ENCODE measurements around the gene ROR2.

The ROR2 gene

DNA sequence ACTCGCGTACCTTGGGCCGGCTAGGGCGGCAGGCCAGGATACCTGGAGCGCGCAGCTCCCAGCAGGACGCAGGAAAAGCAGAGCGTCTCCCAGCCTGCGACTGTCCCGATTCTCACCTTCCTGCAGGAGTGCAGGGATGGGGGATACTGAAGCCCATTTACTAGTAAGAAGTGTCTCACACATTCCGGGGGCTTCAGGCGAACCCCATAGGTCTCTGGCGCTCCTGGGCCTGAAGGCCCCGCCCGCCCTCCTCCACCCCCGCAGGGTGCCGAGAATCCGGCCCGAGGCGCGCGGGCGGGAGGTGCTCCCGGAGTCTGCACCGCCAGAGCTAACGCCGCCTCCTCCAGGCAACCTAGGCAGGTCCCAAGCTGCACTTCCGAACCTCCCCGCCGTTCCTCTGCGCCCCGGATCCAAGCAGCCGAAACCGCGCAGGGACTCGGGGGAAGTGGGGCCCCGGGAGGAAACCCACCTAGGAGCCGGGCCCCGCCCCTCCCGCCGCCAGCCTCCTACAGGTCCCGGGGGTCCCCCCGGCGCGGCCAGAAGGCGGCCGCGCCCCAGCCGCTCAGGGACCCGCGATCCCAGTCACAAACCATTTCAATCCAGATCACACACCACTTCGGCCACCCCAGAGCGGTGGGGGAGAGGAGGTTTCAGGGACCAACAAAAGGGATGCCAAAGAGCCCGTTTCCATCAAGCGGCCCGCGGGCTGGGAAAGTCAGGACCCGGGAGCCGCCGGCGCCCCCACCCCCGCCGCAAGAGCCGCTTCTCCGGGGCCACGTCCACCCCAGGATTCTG is 1.2 kb downstream of the ROR2 start:
- DNase-seq (ENCODE audit: low read depth), result no peak

DNA sequence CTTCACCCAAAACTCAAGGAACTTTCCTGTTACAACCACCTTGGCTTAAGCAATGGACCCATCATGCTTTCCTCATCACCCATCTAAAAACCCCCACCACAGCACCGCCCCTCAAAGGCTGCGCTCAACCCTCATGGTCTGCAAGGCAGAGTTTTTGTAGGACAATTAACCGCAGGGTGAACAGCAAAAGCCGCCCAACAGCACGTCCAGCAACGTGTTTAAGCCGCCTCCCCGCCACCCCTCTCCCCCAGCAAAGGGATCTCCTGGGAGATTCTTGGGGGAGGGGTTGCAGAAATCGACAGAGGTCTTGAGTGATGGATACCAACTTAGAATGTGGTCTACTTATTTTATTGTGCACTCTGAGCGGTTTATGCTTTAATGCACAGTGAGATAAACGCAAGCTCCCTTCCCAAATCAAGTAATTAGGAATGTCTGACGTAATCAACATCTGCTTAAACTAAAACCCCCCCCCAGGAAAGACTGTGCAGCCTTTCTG is 1.9 kb downstream of the ROR2 start:
- no peak for DNase-seq (ENCODE audit: low read depth)

DNA sequence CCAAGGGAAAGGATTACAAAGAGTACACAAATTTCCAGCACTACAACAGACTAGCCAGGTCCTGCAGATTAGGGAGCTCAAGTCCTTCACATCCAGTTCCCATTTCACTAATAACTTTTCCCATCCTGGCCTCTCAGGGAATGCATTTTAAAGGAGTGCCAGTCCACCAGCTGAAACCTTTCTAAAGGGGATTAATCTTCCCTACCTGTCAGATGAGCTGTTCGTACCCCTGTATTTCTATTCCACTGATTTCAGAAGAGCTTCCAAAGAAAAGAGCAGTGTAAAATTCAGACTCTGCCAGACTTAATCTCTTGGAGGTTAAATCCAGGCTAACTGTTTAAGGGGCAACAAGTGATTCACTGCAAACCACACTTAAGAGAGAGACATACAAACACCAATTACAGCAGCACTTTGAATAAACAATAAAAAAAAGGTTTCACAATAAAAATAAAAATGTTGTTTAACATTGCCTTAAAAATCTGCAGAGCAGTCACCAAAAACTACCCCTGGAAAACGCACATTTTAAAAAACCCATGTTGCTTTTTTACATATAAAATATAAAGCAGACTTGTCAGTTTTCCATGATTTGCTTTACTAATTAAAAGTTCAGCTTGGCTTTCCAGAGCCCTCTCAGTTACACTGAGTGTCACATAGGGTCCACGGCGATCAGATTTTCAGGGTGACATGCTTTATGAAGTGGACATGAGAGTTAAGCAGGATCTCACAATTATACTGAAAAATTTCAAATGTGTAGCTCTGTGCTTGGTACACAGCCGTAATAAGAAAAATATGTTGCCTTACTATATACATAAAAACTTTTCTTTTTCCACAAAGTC is 3.2 kb downstream of the ROR2 start:
- no peak for DNase-seq (ENCODE audit: low read depth)

DNA sequence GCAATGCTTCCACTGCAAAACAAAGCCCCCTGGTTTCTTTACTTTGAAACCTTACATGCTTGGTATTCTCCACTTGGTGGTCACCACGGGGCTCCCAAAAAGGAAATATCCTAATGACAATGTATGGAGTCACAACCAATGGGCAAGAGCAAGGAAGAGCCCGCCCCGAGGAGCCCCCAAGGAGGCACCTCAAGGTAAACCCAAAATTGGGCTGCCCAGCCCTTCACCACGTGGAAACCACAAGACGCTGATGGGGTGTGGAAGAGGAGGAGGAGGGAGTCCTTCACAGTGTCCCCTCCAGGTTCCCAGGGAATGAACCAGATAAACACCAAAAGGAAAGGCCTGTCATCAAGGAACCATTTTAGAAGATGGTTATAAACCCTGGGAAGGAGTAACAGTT is 3.8 kb downstream of the ROR2 start:
- no peak for DNase-seq (ENCODE audit: low read depth)

DNA sequence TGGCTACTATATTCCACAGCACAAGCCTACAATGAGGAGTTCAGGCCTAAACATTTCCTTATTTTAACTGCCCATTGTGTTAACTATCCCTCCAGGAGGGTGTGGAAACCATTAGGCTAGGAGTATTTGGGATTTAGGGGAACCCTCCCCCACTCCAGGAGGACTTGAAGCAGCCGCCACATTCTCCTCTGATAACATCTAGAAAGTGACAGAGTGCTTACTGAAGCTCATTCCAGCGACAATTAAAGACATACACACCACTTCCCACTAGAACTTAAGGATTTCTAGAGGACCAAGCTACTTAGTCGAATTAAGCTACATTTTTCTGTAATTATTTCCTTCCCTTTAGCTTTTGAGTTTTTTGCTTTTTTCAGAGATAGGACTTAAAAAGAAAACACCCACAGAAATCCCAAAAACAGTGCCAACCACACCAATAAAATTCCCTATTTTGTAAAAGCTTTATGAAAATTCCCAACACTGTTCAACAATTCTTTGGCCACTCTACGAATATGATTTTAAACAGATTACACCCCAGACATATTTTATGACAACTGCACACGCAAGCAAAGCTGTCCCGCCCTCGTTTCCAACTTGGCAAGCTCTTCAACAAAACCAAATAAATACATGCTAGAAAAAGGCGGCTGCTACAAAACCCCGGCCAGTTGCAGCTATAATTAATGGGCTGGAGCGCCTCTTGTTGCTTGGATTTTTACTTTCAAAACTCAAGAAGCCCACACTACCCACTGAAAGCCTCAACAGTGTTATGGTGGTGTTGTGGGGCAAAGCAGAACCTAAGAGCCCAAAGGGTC is 4.5 kb downstream of the ROR2 start:
- DNase-seq (ENCODE audit: low read depth), result no peak

DNA sequence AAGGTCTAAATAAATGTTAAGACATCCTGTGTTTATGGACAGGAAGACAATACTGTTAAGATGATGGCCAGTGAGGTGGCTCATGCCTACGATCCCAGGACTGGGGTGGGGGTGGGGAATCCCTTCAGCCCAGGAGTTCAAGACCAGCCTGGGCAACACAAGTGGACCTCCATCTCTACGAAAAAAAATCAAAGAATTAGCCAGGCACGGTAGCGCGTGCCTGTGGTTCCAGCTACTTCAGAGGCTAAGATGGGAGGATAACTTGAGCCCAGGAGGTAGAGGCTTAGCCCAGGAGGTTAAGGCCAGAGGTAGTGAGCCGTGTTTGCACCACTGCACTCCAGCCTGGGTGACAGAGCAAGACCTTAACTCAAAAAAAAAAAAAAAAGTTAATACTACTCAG is 5.3 kb downstream of the ROR2 start:
- DNase-seq (ENCODE audit: low read depth), result no peak

DNA sequence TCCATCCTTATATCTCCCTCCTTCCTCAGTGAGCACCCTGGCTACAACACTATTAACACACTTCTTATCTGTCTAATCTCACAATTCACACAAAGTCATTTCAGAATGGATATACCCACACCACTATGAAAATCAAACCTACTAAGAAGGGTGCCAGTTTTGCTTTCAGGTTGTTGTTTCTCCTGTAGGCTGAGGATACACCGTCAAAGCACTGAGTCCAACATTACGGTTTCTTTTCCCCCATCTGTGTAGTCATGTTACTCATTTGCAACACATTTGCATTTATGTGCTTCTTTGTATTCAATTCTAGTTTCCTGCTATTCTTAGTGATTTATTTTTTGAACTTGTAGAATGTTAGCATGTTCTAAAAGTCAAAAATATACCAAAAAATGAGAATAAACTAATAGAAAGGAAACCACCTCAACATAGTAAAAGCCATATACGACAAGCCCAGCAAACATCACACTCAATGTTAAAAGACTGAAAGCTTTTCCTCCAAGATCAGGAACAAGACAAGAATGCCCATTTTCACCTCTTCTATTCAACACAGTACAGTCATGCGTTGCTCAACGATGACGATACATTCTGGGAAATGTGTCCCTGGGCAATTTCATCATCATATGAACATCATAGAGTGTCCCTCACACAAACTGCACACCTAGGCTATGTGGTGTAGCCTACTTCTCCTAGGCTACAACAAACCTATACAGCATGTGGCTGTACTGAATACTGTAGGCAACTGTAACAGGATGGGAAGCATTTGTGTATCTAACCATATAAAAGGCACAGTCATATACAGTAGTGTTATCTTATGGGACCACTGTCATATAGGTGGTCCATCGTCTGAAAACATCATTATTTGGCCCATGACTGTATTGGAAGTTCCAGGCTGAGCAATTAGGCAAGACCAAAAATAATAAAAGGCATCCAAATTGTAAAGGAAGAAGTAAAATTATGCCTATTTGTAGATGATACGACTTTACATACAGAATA is 6.3 kb downstream of the ROR2 start:
- no peak for DNase-seq (ENCODE audit: low read depth)

DNA sequence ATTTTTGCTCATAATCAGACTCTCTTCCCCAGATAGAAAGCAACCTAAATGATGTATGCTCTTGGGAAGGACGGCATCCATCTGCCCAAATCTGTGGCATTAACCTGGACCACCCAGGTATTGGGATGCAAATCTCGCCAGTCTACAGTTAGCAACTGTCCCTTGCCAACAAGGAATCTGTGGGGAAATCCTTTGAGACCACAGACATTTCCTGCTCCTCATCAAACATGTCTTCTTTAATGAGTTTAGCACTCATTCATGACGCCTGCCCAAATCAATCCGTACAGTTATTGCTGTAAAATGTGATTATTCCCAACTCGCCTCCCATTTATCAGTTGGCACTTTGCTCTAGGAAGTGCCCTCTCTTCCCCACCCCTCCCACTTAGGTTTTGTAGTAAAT is 7.8 kb downstream of the ROR2 start:
- no peak for DNase-seq (ENCODE audit: low read depth)

DNA sequence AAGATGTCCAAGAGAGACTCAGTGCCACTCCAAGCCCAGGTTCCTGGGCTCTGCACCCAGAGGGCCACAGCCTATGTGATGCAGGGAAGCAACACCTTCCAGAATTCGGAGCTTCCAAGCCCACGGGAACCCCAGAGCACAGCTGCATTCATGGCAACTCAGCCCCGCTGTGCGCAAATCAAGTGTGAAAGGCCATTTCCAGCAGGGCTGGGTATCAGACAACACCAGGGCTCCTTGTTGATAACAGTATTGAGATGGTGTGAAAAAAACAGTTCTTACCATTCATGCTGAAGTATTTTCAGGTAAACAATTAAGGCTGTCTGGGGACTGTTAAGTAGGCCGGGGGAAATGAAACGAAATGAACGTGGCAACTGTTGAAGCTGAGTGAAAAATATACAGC is 10.1 kb downstream of the ROR2 start:
- no peak for DNase-seq (ENCODE audit: low read depth)

DNA sequence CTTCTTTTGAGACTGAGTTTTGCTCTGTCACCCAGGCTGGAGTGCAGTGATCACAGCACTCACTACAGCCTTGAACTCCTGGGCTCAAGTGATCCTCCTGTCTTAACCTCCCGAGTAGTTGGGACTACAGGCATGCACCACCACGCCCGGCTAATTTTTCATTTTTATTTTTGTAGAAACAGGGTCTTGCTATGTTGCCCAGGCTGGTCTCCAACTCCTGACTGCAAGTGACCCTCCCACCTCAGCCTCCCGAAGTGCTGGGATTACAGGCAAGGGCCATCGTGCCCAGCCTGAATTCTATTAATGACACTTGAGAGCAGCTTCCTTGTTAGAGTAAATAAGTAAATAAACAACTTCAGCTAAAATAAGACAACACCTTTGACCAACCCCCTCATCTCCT is 12.3 kb downstream of the ROR2 start:
- no peak for DNase-seq (ENCODE audit: low read depth)

DNA sequence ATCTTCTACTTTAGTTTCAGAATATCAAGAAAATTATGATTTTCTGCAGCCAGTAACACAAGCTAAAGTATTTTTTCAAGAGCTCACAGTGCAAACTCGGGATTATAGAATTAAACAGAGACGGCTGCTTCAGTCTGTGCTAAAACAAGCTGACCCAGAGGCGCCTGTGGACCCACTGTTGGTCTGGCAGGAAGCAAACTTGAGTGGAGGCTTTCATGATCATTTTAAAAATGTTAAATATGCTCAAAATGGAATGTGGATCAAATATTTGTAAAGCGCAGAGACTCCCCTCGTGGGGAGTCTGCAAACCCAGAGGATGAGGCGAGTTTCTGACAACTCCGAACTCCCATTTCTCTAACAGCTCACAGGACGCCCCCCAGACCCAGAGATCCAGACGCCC is 13.0 kb downstream of the ROR2 start:
- DNase-seq (ENCODE audit: low read depth), result no peak

DNA sequence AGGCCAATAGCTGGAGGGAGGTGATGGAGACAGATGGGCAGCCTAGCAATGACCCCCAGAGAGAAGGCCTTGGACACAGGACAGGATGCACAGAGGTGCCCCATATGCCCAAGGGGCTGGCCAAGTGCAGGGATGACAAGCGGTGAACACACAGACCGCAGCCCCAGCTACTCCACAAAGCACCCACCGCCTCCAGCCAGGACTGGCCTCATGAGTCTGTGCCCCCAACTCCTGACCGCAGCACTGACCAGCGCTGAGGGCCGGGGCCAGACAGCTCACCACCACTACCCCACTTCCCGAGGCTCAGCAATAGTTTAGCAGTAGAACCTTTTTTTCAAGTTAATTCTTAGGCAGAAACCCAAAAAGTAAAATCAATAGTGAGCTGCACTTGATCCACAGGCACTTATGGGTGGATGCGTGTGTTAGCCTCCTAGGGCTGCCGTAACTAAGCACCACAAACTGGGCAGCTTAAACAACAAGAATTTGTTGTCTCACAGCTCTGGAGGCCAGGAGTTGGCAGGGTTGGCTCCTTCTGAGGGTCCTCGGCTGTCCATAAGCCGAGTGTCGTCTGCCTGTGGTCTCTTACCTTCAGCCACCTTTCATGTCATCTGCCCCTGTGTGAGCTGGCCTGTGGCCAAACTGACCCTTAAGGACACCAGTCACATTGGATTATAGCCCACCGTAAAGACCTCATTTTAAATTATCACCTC is 14.1 kb downstream of the ROR2 start:
- no peak for DNase-seq (ENCODE audit: low read depth)

DNA sequence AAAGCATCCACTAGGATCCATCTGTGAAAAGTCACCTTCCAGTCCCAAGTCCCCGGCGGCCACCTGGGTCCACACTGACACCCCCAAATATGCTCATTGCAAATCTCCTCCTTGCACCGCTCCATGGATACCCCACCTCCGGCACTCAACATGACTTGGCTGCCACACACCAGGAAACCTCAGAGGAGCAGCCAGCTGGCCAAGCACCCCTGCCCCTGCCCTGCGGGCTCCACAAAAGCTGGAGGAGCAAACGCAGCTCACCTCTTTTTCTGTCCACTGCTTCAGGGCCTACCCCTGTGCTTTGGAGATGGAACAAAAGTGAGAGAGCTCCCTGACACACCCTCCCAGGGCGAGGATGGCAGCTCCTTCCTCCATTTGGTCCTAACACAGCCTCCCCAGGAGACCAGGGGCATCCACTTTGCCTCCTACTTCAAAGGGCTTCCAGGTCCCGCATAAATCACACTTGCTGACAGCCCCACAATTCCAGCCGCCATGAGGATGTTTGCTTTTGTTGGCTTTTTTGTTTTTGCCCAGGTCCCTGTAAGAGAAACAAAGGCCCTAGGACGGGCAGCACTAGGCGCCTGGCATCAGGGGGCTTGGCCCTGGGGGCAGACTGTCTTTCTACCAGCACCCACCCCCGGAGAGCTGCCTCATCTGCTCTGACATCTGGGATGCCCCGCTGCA is 14.8 kb downstream of the ROR2 start:
- no peak for DNase-seq (ENCODE audit: low read depth)

DNA sequence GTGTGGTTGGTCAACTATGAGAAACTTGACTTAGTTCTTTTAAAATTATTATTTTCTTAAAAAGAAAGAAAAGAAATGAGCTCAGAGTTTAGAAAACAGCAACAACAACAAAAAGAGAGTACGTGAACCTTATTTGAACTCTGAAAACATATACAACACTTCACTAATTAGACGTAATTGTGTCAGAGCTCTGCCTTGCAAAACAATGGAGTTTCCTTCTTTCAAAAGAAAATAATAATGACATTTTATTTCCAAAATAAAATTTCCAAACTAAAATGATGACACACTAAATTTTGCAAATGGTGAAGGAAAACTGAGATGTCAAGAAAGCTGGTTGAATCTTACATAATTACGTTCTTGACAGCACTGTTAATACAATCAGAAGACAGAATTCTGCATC is 15.4 kb downstream of the ROR2 start:
- no peak for DNase-seq (ENCODE audit: low read depth)

DNA sequence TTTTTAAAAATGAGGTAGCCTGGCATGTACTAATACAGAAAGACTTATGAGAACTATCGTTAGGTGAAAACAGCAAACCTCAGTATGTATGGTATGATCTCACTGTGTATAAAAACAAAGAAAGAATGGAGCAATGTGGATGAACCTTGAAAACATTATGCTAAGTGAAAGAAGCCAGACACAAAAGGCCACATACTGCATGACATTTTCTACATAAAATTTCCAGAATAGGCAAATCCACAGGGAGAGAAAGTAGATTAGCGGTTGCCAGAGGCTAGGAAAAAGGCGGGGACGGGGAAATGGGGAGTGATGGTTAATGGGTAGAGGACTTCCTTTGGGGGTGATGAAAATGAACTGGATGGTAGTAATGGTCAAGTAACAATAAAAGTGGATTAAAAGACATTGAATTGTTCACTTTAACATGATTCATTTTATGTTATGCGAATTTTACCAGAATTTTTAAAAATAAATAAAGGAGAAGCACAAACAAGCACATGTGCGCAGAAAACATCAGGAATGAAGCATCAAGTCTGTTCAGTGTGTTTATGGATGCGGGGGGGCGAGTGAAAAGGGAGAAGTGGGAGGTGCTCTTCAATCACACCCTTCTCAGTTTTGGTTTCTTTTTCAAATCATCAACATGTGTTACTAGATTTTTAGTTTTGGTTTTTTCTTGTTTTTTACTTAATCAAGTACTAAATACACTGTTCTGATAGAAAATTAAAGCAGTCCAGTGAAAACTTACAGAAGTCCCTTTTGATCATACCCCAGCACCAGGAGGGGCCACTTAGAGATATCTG is 16.3 kb downstream of the ROR2 start:
- DNase-seq (ENCODE audit: low read depth), result no peak

DNA sequence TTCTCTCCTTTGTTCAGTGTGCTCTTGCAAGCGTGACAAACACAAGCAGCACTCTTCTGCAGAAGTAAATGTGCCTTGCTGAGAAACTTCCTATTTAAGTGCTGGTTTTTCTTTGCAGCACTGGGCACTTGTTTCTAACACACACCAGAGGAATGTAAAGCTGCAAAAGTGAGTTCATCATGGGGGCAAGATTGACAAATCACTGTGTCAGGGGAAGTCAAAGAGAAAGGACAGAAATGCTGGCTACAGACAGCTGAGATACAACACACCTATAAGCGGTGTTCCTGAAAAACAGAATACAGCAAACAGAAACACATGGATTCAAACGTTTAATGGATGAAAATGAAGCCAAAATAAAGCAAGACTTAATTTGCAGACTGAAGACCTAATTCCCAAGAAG is 19.6 kb downstream of the ROR2 start:
- DNase-seq (ENCODE audit: low read depth), result no peak

DNA sequence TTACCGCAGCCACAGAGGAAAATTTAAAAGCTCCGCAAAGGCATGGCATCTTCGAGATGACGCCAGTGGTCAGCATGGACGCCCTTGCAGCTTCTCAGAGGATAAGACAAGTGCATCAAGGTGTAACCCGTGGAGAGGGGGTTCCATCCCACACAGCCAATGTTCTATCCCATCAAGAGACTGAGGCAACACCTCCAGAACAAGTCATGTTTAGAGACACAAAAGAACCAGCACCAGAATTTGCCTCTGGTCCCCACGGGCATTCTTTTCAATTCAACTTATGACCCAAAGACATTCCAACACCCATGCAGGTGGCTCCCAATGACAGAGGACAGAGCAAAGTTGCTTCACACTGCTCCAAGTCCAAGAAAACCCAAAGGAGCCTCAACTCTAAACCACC is 20.7 kb downstream of the ROR2 start:
- no peak for DNase-seq (ENCODE audit: low read depth)

DNA sequence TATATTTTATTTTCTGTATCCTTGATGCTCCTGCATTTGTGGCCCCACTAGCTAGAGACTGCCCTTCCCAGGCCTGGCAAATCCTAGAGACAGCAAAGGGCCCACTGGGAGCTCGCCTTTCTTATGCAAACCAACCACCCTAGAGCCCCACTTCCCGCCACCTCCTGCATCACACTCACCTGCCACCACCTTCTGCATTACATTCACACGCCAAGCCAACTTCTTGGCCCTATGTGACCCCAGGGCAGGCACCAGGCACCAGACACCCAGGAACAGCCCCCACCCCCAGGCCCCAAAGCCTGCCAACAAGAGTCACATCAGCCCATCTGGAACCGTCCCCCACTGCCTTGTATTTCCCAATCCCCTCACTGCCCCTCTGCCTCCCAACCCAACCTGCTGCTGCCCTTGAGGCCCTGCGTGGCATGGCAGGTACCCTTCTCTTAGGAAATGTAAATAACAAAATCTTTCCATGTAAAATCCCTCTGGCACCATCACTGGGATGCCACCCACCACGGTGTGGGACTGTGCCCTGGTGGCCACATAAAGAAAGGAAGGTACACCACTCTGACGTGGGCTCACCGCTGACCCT is 22.0 kb downstream of the ROR2 start:
- DNase-seq (ENCODE audit: low read depth), result no peak

DNA sequence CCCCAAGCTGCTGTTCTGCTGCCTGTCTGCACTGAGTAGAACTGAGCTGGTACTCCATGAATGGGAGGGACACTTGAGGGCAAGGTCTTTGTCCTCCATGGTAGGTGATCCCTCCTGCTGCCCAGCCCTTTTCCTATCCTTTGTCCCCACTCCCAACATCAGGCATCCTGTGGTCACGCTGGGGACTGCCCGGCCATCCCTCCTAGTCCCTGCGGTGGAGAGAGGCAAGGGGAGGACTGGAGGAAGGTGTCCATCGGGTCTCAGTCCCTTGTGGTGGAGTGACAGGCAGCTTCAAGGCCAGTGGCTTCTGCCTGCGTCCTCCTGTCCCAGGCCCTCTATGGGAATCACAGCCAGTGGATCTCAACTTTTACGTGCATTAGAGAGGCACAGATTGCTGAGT is 25.9 kb downstream of the ROR2 start:
- DNase-seq (ENCODE audit: low read depth), result no peak

Data from GM04504 (cell line).